Fibroblast of mammary gland (primary cell): ENCODE measurements around the gene FAM20C.

Experiments
- DNase-seq: peaks from one replicate; pipeline ENCODE4 v3.0.0-alpha.2; 2010; ENCODE audit warnings: low read depth
- H3K4me3 ChIP-seq: 2 replicates; pipeline ENCODE4 v1.5.1; 2011; ENCODE audit warnings: low read depth, mild to moderate bottlenecking, low read length, moderate library complexity; ENCODE audit not compliant: control insufficient read depth
- TF ChIP-seq, protein P1 (sequence below): conservative IDR thresholded peaks from 2 replicates; pipeline ENCODE4 v1.5.1; 2011; ENCODE audit warnings: low read depth, low read length, inconsistent platforms; ENCODE audit not compliant: control insufficient read depth, insufficient read depth

Gene FAM20C

DNA sequence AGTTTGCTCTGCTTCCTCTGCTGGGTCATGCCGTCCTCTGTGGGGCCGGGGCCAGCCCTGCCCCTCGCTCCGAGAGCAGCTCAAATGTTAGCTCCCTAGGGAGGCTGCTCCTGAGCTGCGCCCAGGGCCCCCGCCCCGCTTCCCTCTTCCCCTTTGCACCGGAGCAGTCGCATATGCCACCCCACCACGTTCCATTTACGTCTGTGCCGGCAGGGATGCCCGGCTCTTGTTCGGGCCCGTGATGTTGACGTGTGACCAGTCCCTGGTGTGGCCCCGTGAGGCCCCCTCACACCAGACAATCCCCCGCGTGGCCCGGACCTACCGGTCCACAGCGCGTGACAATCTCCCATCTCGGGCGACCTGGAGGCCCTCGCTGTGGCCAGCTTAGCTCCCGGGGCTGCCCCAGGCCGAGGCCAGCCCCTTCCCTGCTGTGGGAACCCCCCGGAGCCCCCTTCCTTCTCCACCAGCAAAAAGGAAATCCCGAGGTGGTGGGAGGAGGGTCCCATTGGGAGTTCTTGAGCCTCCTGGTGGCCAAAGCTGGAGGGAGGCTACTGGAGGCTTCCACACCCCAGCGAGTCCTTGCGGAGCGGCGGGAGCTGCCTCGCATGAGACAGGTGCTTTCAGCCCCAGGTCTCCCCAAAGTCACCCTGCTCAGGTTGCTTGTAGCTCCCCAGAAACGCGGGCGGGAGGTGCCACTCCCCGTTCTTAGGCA is 15.2 kb downstream of the FAM20C start:
- DNase-seq = peak; percentile 30
- TF ChIP-seq, protein P1, sequence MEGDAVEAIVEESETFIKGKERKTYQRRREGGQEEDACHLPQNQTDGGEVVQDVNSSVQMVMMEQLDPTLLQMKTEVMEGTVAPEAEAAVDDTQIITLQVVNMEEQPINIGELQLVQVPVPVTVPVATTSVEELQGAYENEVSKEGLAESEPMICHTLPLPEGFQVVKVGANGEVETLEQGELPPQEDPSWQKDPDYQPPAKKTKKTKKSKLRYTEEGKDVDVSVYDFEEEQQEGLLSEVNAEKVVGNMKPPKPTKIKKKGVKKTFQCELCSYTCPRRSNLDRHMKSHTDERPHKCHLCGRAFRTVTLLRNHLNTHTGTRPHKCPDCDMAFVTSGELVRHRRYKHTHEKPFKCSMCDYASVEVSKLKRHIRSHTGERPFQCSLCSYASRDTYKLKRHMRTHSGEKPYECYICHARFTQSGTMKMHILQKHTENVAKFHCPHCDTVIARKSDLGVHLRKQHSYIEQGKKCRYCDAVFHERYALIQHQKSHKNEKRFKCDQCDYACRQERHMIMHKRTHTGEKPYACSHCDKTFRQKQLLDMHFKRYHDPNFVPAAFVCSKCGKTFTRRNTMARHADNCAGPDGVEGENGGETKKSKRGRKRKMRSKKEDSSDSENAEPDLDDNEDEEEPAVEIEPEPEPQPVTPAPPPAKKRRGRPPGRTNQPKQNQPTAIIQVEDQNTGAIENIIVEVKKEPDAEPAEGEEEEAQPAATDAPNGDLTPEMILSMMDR = peak; percentile 13
- no peak overlapping the region for H3K4me3 ChIP-seq

DNA sequence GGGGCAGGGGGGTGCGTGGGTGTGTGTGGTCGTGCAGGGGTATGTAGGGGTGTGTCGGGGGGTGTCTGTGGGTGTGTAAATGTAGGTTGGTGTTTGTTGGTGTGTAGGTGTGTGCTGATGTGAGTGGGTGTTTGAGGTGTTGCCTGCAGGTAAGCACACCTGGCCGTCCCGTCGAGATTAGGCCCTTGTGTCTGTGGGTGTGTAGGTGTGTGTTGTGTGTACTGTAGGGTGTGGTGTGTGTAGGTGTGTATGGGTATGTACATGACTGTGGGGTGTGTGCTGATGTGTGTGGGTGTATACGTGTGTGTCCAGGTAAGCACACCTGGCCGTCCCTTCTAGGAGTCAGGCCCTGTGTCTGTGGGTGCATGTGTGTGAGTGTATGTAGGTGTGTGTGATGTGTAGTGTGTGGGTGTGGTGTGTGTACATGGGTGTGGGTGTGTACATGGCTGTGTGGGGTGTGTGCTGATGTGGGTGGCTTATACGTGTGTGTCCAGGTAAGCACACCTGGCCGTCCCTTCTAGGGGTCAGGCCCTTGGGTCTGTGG is 15.8 kb downstream of the FAM20C start:
- DNase-seq = no peak
- TF ChIP-seq, protein P1 = no peak

DNA sequence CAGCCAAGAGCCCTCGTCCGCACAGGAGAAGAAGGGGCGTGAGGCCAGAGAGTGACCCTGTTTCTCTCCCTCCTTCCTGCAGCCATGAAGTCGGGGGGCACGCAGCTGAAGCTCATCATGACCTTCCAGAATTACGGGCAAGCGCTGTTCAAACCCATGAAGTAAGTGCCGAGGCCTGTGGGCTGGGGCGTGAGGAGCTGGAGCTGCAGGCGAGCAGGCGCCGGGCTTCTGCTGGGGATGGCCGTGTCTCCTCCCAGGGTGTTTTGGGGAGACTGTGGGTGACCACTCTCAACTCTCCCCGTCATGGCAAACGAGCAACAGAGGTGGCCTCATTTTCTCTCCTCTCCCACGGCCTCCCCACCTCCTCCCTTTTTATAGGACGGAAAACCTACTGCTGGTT is 16.4 kb downstream of the FAM20C start:
- TF ChIP-seq, protein P1 = no peak

More for the DNA sequence above, 15.8 kb downstream of the FAM20C start:
- no peak overlapping the region for H3K4me3 ChIP-seq

DNA sequence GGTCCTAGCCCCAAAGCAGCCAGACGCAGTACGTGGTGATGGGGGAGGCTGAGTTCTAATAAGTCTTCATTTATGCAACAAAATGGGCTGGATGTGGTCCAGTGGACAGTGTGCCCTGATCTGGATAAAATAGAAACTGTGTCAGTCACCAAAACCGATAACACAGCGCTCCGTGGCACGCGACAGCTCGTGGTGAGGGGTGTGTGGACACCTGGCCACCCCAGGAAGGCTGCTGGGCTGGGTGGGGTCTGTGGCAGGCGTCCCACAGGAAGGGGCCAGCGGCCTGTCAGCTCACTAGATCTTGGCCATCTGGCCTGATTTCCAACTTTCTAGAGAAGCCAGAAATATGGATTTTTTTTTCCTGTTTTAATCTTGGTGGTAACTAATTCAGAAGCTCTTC is 17.0 kb downstream of the FAM20C start:
- no peak overlapping the region for H3K4me3 ChIP-seq
- no peak for DNase-seq
- TF ChIP-seq, protein P1 = no peak

More for the DNA sequence above, 16.4 kb downstream of the FAM20C start:
- no peak overlapping the region for H3K4me3 ChIP-seq
- DNase-seq = no peak

DNA sequence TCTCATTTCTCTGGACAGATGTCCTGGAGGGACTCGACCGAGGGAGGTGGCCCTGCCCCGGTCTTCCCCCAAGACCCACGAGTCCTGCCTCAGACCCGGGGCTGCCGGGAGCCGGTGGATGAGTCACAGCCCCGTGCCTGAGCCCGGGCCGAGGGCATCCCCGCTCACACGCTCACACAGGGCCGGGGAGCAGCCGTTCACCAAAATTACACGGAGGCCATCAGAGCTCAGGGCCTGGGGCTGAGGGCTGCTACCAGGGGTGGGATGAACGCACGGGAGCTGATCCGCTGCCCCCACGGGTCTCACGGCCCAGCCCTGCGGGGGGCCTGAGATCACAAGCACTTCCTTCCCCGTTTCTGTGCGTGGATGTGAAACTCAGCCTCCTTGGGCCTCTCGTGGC is 17.5 kb downstream of the FAM20C start:
- DNase-seq = no peak

DNA sequence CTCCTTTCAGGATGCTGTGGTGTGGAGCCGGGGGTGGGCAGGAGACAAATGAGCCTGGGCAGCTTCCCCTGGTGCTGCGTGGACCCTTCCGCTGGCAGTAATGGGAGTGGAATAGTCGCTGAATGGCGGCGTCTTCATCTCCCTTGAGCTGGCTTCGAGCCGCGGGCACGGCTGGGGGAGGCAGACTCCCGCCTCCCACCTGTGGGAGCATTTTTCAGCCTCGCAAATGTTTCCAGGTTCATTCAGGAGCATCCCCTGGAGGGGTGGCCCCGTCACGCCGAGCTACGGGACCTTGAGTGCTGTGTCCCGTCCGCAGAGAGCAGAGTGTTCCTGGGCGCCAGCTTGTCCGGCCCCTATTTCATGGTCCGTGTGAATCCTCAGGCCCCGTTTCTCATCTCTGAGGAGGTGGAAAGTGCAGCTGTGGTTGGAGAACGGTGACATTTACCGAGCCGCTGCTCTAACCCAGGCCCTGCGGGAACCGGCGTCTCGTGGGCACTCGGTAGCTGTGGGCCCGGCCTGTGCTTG is 18.1 kb downstream of the FAM20C start:
- TF ChIP-seq, protein P1 = no peak
- no peak overlapping the region for H3K4me3 ChIP-seq
- DNase-seq = no peak

More for the DNA sequence above, 17.5 kb downstream of the FAM20C start:
- no peak overlapping the region for H3K4me3 ChIP-seq
- TF ChIP-seq, protein P1 = no peak
